Measurements from ENCODE around the gene SPTLC1.
"Not testable (repeated sequence)": the region's sequence is repeated elsewhere in the genome, so short reads cannot be mapped to it uniquely, and the experiment has no call there.

The SPTLC1 gene

GRCh38 chr9:92115071-92115858 is at the start of gene SPTLC1:
Gene SPTLC1, minus strand, starts transcription at chr9:92115413. Its CDS starts 43 bp downstream, at chr9:92115370.
- Mint-ChIP-seq H3K9me3 (ENCODE audit: low read depth) (no peaks in the 10 kb centered on the region), H3K36me3 (peaks cover 3% of the 10 kb centered on the region), H3K4me1 (ENCODE audit: low read depth) (peaks cover 35% of the 10 kb centered on the region)

GRCh38 chr9:92164975-92165374 is 49.8 kb upstream of the SPTLC1 start:
- Mint-ChIP-seq H3K27me3 (peaks cover 3% of the 10 kb centered on the region), H3K4me1 (ENCODE audit: low read depth) (no peaks in the 10 kb centered on the region), H3K27ac (no peak overlapping the region), H3K4me3 (no peak overlapping the region), H3K9me3 (ENCODE audit: low read depth) (peaks cover 16% of the 10 kb centered on the region), H3K36me3 (peaks cover 4% of the 10 kb centered on the region)

More at GRCh38 chr9:92115071-92115858, at the start of gene SPTLC1:
- peak within 1 kb of the TSS; percentile 98 for H3K4me3 Mint-ChIP-seq
- H3K27ac Mint-ChIP-seq: peak within 1 kb of the TSS; percentile 96
- H3K27me3 Mint-ChIP-seq: no peaks in the 10 kb centered on the region

GRCh38 chr9:92164490-92164889 is 49.3 kb upstream of the SPTLC1 start:
- no peaks in the 10 kb centered on the region for H3K4me1 Mint-ChIP-seq (ENCODE audit: low read depth)
- H3K36me3 Mint-ChIP-seq: peaks cover 4% of the 10 kb centered on the region
- H3K27ac Mint-ChIP-seq: no peak overlapping the region
- peaks cover 16% of the 10 kb centered on the region for H3K9me3 Mint-ChIP-seq (ENCODE audit: low read depth)
- peaks cover 2% of the 10 kb centered on the region for H3K27me3 Mint-ChIP-seq
- no peak overlapping the region for H3K4me3 Mint-ChIP-seq

- H3K36me3 Mint-ChIP-seq: peaks cover 4% of the 10 kb centered on the region
- H3K4me1 Mint-ChIP-seq (ENCODE audit: low read depth): no peaks in the 10 kb centered on the region
- H3K4me3 Mint-ChIP-seq: no peak overlapping the region
- H3K9me3 Mint-ChIP-seq (ENCODE audit: low read depth): peaks cover 16% of the 10 kb centered on the region
- H3K27me3 Mint-ChIP-seq: peaks cover 6% of the 10 kb centered on the region
- H3K27ac Mint-ChIP-seq: no peak overlapping the region
These were observed 48.1 kb upstream of the SPTLC1 start for GRCh38 chr9:92163276-92163675.

GRCh38 chr9:92160786-92161185 is 45.6 kb upstream of the SPTLC1 start:
- peaks cover 6% of the 10 kb centered on the region for H3K27me3 Mint-ChIP-seq
- H3K27ac Mint-ChIP-seq: no peak overlapping the region
- peaks cover 4% of the 10 kb centered on the region for H3K36me3 Mint-ChIP-seq
- no peaks in the 10 kb centered on the region for H3K4me1 Mint-ChIP-seq (ENCODE audit: low read depth)
- peaks cover 16% of the 10 kb centered on the region for H3K9me3 Mint-ChIP-seq (ENCODE audit: low read depth)
- H3K4me3 Mint-ChIP-seq: no peak overlapping the region

GRCh38 chr9:92159058-92159457 is 43.8 kb upstream of the SPTLC1 start:
- Mint-ChIP-seq H3K27me3 (peaks cover 6% of the 10 kb centered on the region), H3K9me3 (ENCODE audit: low read depth) (peaks cover under 1% of the 10 kb centered on the region), H3K4me3 (no peak overlapping the region), H3K36me3 (no peaks in the 10 kb centered on the region), H3K27ac (no peak overlapping the region), H3K4me1 (ENCODE audit: low read depth) (no peaks in the 10 kb centered on the region)

GRCh38 chr9:92158097-92158601 is 42.9 kb upstream of the SPTLC1 start:
- Mint-ChIP-seq H3K4me3 (no peak overlapping the region), H3K27me3 (peaks cover 6% of the 10 kb centered on the region), H3K36me3 (no peaks in the 10 kb centered on the region), H3K9me3 (ENCODE audit: low read depth) (no peaks in the 10 kb centered on the region), H3K27ac (no peak overlapping the region), H3K4me1 (ENCODE audit: low read depth) (no peaks in the 10 kb centered on the region)

- not testable (repeated sequence) for H3K36me3 Mint-ChIP-seq; H3K27ac Mint-ChIP-seq; H3K27me3 Mint-ChIP-seq; H3K9me3 Mint-ChIP-seq (ENCODE audit: low read depth); H3K4me3 Mint-ChIP-seq; H3K4me1 Mint-ChIP-seq (ENCODE audit: low read depth)
These were observed 40.5 kb upstream of the SPTLC1 start for GRCh38 chr9:92155736-92156135.

- no peak overlapping the region for H3K27ac Mint-ChIP-seq
- peaks cover 4% of the 10 kb centered on the region for H3K27me3 Mint-ChIP-seq
- no peaks in the 10 kb centered on the region for H3K4me1 Mint-ChIP-seq (ENCODE audit: low read depth)
- no peaks in the 10 kb centered on the region for H3K36me3 Mint-ChIP-seq
- no peaks in the 10 kb centered on the region for H3K9me3 Mint-ChIP-seq (ENCODE audit: low read depth)
- no peak overlapping the region for H3K4me3 Mint-ChIP-seq
These were observed 40.0 kb upstream of the SPTLC1 start for GRCh38 chr9:92155221-92155620.

GRCh38 chr9:92153466-92154415 is 38.5 kb upstream of the SPTLC1 start:
- H3K4me3 Mint-ChIP-seq; H3K36me3 Mint-ChIP-seq; H3K9me3 Mint-ChIP-seq (ENCODE audit: low read depth); H3K4me1 Mint-ChIP-seq (ENCODE audit: low read depth); H3K27ac Mint-ChIP-seq; H3K27me3 Mint-ChIP-seq: not testable (repeated sequence)

GRCh38 chr9:92151691-92152393 is 36.6 kb upstream of the SPTLC1 start:
- Mint-ChIP-seq H3K27ac (no peak overlapping the region), H3K27me3 (peaks cover 6% of the 10 kb centered on the region), H3K4me3 (no peak overlapping the region), H3K36me3 (no peaks in the 10 kb centered on the region), H3K9me3 (ENCODE audit: low read depth) (no peaks in the 10 kb centered on the region), H3K4me1 (ENCODE audit: low read depth) (no peaks in the 10 kb centered on the region)

GRCh38 chr9:92150501-92151470 is 35.6 kb upstream of the SPTLC1 start:
- not testable (repeated sequence) for H3K27ac Mint-ChIP-seq; H3K27me3 Mint-ChIP-seq; H3K4me3 Mint-ChIP-seq; H3K9me3 Mint-ChIP-seq (ENCODE audit: low read depth); H3K36me3 Mint-ChIP-seq; H3K4me1 Mint-ChIP-seq (ENCODE audit: low read depth)

GRCh38 chr9:92147852-92148180 is 32.6 kb upstream of the SPTLC1 start:
- Mint-ChIP-seq H3K36me3 (no peaks in the 10 kb centered on the region), H3K4me3 (no peak overlapping the region), H3K9me3 (ENCODE audit: low read depth) (no peaks in the 10 kb centered on the region), H3K4me1 (ENCODE audit: low read depth) (no peaks in the 10 kb centered on the region), H3K27me3 (peaks cover 19% of the 10 kb centered on the region), H3K27ac (no peak overlapping the region)
